22Rv1 (cell line): ENCODE results near the gene FKBP2.

Source experiments
- CTCF ChIP-seq: fragments of 450-650 bp; IDR thresholded peaks from 2 replicates; pipeline ENCODE4 v1.5.1; 2017; ENCODE audit warnings: mild to moderate bottlenecking
- ZFX ChIP-seq: fragments of 450-650 bp; IDR thresholded peaks from 2 replicates; pipeline ENCODE4 v1.6.1; 2017; ENCODE audit warnings: antibody characterized with exemption, borderline replicate concordance

DNA sequence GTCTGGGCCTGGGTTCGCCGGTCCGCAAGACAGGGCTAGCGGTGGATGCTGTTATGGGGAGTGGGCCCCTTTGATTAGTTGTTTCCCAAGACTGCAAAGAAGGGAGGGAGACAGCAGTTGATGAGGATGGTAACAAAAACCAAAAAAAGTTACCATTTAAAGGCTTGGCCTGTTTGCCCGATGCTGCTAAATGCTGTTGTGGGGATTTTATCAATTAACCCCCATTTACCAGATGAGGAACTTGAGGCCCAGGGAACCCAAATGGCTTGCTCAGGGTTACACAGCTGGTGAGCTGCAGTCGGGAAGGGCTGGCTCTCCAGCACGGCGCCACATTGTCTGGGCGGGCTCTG, 18.3 kb upstream of the FKBP2 start:
- no peak for TF ChIP-seq CTCF
- no peak for TF ChIP-seq ZFX
